ENCODE results near the gene TMC6.

DNA sequence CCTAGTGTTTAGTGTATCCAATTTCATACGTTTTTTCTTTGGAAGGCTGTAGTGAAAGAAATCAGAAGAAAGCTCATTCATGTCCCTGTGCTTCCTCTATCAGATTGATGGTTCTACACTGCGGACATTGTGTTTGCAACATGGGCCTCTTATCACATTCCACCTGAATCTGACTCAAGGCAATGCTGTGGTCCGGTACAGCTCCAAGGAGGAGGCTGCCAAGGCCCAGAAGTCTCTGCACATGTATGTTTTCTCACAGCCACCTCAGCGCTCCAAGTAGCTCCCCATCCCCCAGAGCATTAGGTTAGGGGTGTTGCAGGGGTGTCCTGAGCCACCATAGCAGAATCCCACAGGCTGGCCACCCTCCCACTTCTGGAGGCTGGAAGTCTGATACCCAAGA is 25.2 kb downstream of the TMC6 start:
- TF ChIP-seq POLR2AphosphoS5 (IDR thresholded peaks at IDR 0.05; ENCODE audit: insufficient read depth in 1 of 2, low read depth in 1 of 2) (no peak), POLR2A (IDR thresholded peaks at IDR 0.05) (no peak)
- TF ChIP-seq, protein P1, sequence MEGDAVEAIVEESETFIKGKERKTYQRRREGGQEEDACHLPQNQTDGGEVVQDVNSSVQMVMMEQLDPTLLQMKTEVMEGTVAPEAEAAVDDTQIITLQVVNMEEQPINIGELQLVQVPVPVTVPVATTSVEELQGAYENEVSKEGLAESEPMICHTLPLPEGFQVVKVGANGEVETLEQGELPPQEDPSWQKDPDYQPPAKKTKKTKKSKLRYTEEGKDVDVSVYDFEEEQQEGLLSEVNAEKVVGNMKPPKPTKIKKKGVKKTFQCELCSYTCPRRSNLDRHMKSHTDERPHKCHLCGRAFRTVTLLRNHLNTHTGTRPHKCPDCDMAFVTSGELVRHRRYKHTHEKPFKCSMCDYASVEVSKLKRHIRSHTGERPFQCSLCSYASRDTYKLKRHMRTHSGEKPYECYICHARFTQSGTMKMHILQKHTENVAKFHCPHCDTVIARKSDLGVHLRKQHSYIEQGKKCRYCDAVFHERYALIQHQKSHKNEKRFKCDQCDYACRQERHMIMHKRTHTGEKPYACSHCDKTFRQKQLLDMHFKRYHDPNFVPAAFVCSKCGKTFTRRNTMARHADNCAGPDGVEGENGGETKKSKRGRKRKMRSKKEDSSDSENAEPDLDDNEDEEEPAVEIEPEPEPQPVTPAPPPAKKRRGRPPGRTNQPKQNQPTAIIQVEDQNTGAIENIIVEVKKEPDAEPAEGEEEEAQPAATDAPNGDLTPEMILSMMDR (IDR thresholded peaks at IDR 0.05) = no peak

Measured in vagina (tissue), 2 donors.